ENCODE measurements around the gene NLRP6. TPM values are rescaled to one million over a fixed set of nuclear protein-coding genes. Genes with fewer than 3 reads are reported as not detected.

The NLRP6 gene
- total RNA-seq, 1 experiment from 2014 or later = not detected

GRCh38 chr11:266676-267439, 11.3 kb upstream of the NLRP6 start:
- Histone ChIP-seq H3K23me2 (ENCODE audit: insufficient read length, low read depth, low read length, poor library complexity, severe bottlenecking) (no peaks in the 10 kb centered on the region), H3K23ac (ENCODE audit: insufficient read length, low read depth, low read length) (no peak overlapping the region), H3K14ac (ENCODE audit: insufficient read depth, low read length) (no peak overlapping the region), H2BK12ac (ENCODE audit: insufficient read length, low read depth, low read length) (no peak overlapping the region), H3K79me1 (ENCODE audit: insufficient read depth, low read depth, low read length, poor library complexity, severe bottlenecking) (no peaks in the 10 kb centered on the region), H2BK120ac (ENCODE audit: low read depth, low read length, poor library complexity, severe bottlenecking) (no peak overlapping the region), H3K56ac (ENCODE audit: insufficient read length, low read depth, low read length) (no peak overlapping the region), H3K9me3 (ENCODE audit: control insufficient read depth, low read depth, low read length) (no peaks in the 10 kb centered on the region), H3K79me2 (ENCODE audit: insufficient read depth, low read length) (no peaks in the 10 kb centered on the region), H4K91ac (ENCODE audit: insufficient read length, low read depth, low read length) (no peak overlapping the region), H2BK20ac (ENCODE audit: low read depth, low read length, poor library complexity, severe bottlenecking) (no peak overlapping the region), H2BK15ac (ENCODE audit: low read depth, low read length) (no peak overlapping the region), H3K4me2 (ENCODE audit: insufficient read depth, insufficient read length, low read length) (no peak overlapping the region), H3K4me1 (ENCODE audit: insufficient read depth, low read length) (peaks cover 6% of the 10 kb centered on the region), H3K27ac (ENCODE audit: insufficient read length, low read depth, low read length) (no peak overlapping the region), H2BK5ac (ENCODE audit: insufficient read length, low read length) (no peak overlapping the region), H3K18ac (ENCODE audit: insufficient read length, low read depth, low read length) (no peak overlapping the region), H4K8ac (replicated peaks; ENCODE audit: insufficient read length, low read depth, low read length) (no peak overlapping the region), H3K9ac (ENCODE audit: extremely low read depth, insufficient read length, low read length) (no peak overlapping the region), H2AFZ (ENCODE audit: low read length) (no peak overlapping the region), H4K20me1 (ENCODE audit: control insufficient read depth, insufficient read depth, insufficient read length) (no peaks in the 10 kb centered on the region), H4K5ac (ENCODE audit: insufficient read length, low read depth, low read length) (no peak overlapping the region), H3K27me3 (ENCODE audit: insufficient read depth, low read length) (no peaks in the 10 kb centered on the region), H3T11ph (ENCODE audit: low read length) (no peak overlapping the region), H3K4ac (ENCODE audit: low read depth, low read length) (no peak overlapping the region), H2AK5ac (ENCODE audit: insufficient read length, low read length) (no peak overlapping the region)
- no peak for TF ChIP-seq CTCF (conservative IDR thresholded peaks at IDR 0.05)
- H3K27me3 Mint-ChIP-seq (ENCODE audit: low read depth) = peaks cover 5% of the 10 kb centered on the region
- H3K27ac Mint-ChIP-seq = no peak overlapping the region
- peaks cover 0 to 6% (median 3%) of the 10 kb centered on the region in 3 experiments; a peak in 4 of 7 replicates for H3K36me3 Mint-ChIP-seq (ENCODE audit: insufficient read depth in 1 of 3, low read depth in 3 of 3)
- no CpG with 5 or more reads among the region's 13 CpGs for WGBS (ENCODE audit: extremely low coverage, insufficient read length, low lambda C conversion rate)
- peaks cover 23 to 27% of the 10 kb centered on the region in 2 experiments for H3K4me1 Mint-ChIP-seq
- H3K9me3 Mint-ChIP-seq = peaks cover 26 to 27% of the 10 kb centered on the region in 2 experiments
- no peak for DNase-seq
- no peak overlapping the region for H3K4me3 Mint-ChIP-seq

Measured in H9 (cell line).